Neural cell (in vitro differentiated cells): ENCODE data around the gene PABPN1L. TPM values are rescaled to one million over a fixed set of nuclear protein-coding genes. Genes with fewer than 3 reads are reported as not detected.

Experiments
- H2AFZ ChIP-seq: fragments of 200-600, 300-800 bp; sonication (generic), shearing (Covaris generic); 2 replicates; pipeline ENCODE4 v1.6.0; 2014; ENCODE audit warnings: low read depth, mild to moderate bottlenecking, antibody characterized with exemption, low read length, moderate library complexity
- H3F3A ChIP-seq: fragments of 200-600 bp; shearing (Covaris generic); 2 replicates; pipeline ENCODE4 v1.6.1; 2016; ENCODE audit warnings: mild to moderate bottlenecking, moderate library complexity, mixed read lengths, antibody characterized with exemption, low read length; ENCODE audit not compliant: insufficient read depth, poor library complexity, severe bottlenecking
- H3K27ac ChIP-seq: fragments of 200-600, 300-800 bp; sonication (generic), shearing (Covaris generic); 2 replicates; pipeline ENCODE4 v1.5.1; 2014; ENCODE audit warnings: mild to moderate bottlenecking, low read length, moderate library complexity
- H3K27me3 ChIP-seq: fragments of 300-800, 200-600 bp; sonication (generic), shearing (Covaris generic); 2 replicates; pipeline ENCODE4 v1.6.0; 2014; ENCODE audit warnings: mild to moderate bottlenecking, low read depth, low read length, moderate library complexity; ENCODE audit not compliant: insufficient read depth
- H3K36me3 ChIP-seq: fragments of 300-800, 200-600 bp; sonication (generic), shearing (Covaris generic); 2 replicates; pipeline ENCODE4 v1.5.1; 2014; ENCODE audit warnings: mild to moderate bottlenecking, antibody characterized with exemption, low read length, moderate library complexity; ENCODE audit not compliant: insufficient read depth
- H3K4me2 ChIP-seq: fragments of 300-800, 200-600 bp; sonication (generic), shearing (Covaris generic); 2 replicates; pipeline ENCODE4 v1.6.0; 2014; ENCODE audit warnings: mild to moderate bottlenecking, low read length
- H3K4me3 ChIP-seq: fragments of 300-800, 200-600 bp; sonication (generic), shearing (Covaris generic); 2 replicates; pipeline ENCODE4 v1.5.1; 2014; ENCODE audit warnings: mild to moderate bottlenecking, low read length, moderate library complexity
- H3K79me2 ChIP-seq: fragments of 200-600 bp; shearing (Covaris generic); replicated peaks from 2 replicates; pipeline ENCODE4 v1.6.0; 2014; ENCODE audit warnings: mild to moderate bottlenecking, low read length, moderate library complexity; ENCODE audit not compliant: insufficient read depth
- H3K9ac ChIP-seq: fragments of 300-800, 200-600 bp; sonication (generic), shearing (Covaris generic); 2 replicates; pipeline ENCODE4 v1.6.1; 2016; ENCODE audit warnings: mild to moderate bottlenecking, low read length, mixed read lengths
- H3K9me2 ChIP-seq: fragments of 200-600 bp; shearing (Covaris generic); 2 replicates; pipeline ENCODE4 v1.6.1; 2016; ENCODE audit warnings: mild to moderate bottlenecking, low read length, mixed read lengths; ENCODE audit not compliant: insufficient read depth
- H3K9me3 ChIP-seq: fragments of 200-600, 300-800 bp; sonication (generic), shearing (Covaris generic); 2 replicates; pipeline ENCODE4 v1.6.1; 2016; ENCODE audit warnings: mild to moderate bottlenecking, mixed run types, low read length, moderate library complexity, mixed read lengths
- H4K20me1 ChIP-seq: fragments of 200-600 bp; shearing (Covaris generic); 2 replicates; pipeline ENCODE4 v1.6.1; 2016; ENCODE audit warnings: mild to moderate bottlenecking, mixed run types; ENCODE audit not compliant: insufficient read depth
- EP300 ChIP-seq: fragments of 450-650 bp; conservative IDR thresholded peaks from 2 replicates; pipeline ENCODE4 v1.6.1; 2014; ENCODE audit warnings: antibody characterized with exemption, mild to moderate bottlenecking, moderate library complexity; ENCODE audit not compliant: poor library complexity, severe bottlenecking
- EZH2 ChIP-seq: fragments of 200-600, 300-800 bp; shearing (Covaris generic), sonication (generic); IDR thresholded peaks from 2 replicates; pipeline ENCODE4 v1.6.1; 2014; ENCODE audit warnings: antibody characterized with exemption, low read length, borderline replicate concordance, mild to moderate bottlenecking; ENCODE audit not compliant: insufficient read depth, poor library complexity, severe bottlenecking
- MXI1 ChIP-seq: fragments of 450-650 bp; conservative IDR thresholded peaks from 2 replicates; pipeline ENCODE4 v1.6.1; 2014; ENCODE audit warnings: antibody characterized with exemption, mild to moderate bottlenecking; ENCODE audit not compliant: poor library complexity, severe bottlenecking
- POLR2AphosphoS5 ChIP-seq: IDR thresholded peaks from 2 replicates; pipeline ENCODE4 v1.6.1; 2012
- RAD21 ChIP-seq: fragments of 450-650 bp; conservative IDR thresholded peaks from 2 replicates; pipeline ENCODE4 v1.6.1; 2014; ENCODE audit warnings: antibody characterized with exemption, mild to moderate bottlenecking, moderate library complexity
- SMC3 ChIP-seq: fragments of 450-650 bp; conservative IDR thresholded peaks from 2 replicates; pipeline ENCODE4 v1.6.1; 2014; ENCODE audit warnings: antibody characterized with exemption, mild to moderate bottlenecking, moderate library complexity; ENCODE audit not compliant: poor library complexity
- TAF1 ChIP-seq: IDR thresholded peaks from 2 replicates; pipeline ENCODE4 v1.6.1; 2012; ENCODE audit warnings: low read depth
- polyA plus RNA-seq: library from polyadenylated mRNA; depleted of rRNA; stranded (reverse); fragments of >200 nt; gene quantifications from 2 replicates; pipeline ENCODE4 v1.2.3, GENCODE V29; 2014
- TF ChIP-seq, protein P1 (sequence below): IDR thresholded peaks from 2 replicates; pipeline ENCODE4 v1.6.1; 2012; ENCODE audit warnings: borderline replicate concordance
- TF ChIP-seq, protein P2 (sequence below): fragments of 450-650 bp; IDR thresholded peaks from 2 replicates; pipeline ENCODE4 v1.5.1; 2014; ENCODE audit warnings: antibody characterized with exemption, mild to moderate bottlenecking, moderate library complexity; ENCODE audit not compliant: poor library complexity, severe bottlenecking

PABPN1L gene
- polyA plus RNA-seq, 1 donor from 2014 or later: 0.20 TPM

DNA sequence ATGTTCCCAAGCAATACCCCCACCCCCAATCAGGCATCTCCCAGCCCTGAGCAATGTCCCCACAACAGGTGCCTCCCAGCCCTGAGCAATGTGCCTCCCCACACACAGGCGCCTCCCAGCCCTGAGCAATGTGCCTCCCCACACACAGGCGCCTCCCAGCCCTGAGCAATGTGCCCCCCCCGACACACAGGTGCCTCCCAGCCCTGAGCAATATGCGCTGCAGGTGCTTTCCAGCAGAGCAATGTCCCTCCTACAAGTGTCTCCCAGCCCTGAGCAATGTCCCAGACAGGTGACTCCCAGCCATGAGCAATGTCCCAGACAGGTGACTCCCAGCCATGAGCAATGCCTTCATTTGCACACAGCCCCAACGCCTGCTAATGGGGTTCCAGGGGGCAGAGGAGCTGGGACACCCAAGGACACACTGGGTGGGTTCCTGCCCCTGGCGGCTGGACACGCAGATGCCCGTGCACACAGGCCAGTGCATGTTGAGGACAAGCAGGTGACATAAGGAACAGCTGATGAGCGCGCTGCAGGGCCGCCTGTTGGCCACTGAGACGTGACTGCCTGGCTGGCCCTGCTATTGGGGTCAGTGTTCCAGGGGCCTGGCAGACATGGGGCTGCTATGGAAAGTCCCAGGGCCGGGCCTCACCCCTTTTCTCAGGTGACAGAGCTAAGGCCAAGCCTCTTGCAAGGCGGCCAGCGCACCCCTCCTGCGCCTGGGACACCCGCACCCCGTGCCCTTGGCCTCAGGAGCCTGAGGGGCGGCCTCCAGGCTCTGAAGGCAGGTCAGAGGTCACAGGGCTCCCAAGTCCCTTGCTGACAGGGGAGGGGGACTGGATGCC, 26.9 kb upstream of the PABPN1L start:
- Histone ChIP-seq H3K27ac (no peak overlapping the region), H3F3A (no peaks in the 10 kb centered on the region), H3K27me3 (no peaks in the 10 kb centered on the region), H4K20me1 (no peaks in the 10 kb centered on the region), H3K79me2 (no peaks in the 10 kb centered on the region), H3K9ac (no peak overlapping the region), H3K4me2 (no peak overlapping the region), H3K9me3 (no peaks in the 10 kb centered on the region), H2AFZ (no peak overlapping the region), H3K9me2 (no peaks in the 10 kb centered on the region), H3K36me3 (no peaks in the 10 kb centered on the region), H3K4me3 (no peak overlapping the region)
- TF ChIP-seq POLR2AphosphoS5 (no peak), EP300 (no peak), EZH2 (no peak), SMC3 (no peak), MXI1 (no peak), RAD21 (no peak), TAF1 (no peak)
- TF ChIP-seq, protein P1, sequence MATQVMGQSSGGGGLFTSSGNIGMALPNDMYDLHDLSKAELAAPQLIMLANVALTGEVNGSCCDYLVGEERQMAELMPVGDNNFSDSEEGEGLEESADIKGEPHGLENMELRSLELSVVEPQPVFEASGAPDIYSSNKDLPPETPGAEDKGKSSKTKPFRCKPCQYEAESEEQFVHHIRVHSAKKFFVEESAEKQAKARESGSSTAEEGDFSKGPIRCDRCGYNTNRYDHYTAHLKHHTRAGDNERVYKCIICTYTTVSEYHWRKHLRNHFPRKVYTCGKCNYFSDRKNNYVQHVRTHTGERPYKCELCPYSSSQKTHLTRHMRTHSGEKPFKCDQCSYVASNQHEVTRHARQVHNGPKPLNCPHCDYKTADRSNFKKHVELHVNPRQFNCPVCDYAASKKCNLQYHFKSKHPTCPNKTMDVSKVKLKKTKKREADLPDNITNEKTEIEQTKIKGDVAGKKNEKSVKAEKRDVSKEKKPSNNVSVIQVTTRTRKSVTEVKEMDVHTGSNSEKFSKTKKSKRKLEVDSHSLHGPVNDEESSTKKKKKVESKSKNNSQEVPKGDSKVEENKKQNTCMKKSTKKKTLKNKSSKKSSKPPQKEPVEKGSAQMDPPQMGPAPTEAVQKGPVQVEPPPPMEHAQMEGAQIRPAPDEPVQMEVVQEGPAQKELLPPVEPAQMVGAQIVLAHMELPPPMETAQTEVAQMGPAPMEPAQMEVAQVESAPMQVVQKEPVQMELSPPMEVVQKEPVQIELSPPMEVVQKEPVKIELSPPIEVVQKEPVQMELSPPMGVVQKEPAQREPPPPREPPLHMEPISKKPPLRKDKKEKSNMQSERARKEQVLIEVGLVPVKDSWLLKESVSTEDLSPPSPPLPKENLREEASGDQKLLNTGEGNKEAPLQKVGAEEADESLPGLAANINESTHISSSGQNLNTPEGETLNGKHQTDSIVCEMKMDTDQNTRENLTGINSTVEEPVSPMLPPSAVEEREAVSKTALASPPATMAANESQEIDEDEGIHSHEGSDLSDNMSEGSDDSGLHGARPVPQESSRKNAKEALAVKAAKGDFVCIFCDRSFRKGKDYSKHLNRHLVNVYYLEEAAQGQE: no peak
- TF ChIP-seq, protein P2, sequence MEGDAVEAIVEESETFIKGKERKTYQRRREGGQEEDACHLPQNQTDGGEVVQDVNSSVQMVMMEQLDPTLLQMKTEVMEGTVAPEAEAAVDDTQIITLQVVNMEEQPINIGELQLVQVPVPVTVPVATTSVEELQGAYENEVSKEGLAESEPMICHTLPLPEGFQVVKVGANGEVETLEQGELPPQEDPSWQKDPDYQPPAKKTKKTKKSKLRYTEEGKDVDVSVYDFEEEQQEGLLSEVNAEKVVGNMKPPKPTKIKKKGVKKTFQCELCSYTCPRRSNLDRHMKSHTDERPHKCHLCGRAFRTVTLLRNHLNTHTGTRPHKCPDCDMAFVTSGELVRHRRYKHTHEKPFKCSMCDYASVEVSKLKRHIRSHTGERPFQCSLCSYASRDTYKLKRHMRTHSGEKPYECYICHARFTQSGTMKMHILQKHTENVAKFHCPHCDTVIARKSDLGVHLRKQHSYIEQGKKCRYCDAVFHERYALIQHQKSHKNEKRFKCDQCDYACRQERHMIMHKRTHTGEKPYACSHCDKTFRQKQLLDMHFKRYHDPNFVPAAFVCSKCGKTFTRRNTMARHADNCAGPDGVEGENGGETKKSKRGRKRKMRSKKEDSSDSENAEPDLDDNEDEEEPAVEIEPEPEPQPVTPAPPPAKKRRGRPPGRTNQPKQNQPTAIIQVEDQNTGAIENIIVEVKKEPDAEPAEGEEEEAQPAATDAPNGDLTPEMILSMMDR: no peak

DNA sequence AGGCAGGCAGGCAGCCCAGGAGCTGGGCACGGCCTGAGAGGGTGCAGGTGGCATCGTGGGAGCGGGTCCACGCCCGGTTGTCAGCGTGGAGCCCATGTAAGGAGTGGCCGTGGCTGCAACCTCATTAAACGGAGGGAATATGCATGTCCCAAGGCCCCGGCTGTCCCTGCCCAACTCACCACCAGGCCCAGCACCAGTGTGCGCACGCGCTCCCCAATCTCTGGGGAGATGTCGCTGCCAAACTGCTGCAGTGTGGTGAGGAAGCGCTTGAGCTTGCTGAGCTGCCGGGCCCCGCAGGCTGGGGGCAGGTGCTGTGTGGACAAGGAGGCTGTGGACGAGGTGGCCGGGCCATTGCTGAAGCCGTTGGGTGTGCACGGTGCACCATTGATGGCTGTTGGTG, 25.6 kb upstream of the PABPN1L start:
- TF ChIP-seq SMC3: no peak
- no peak for TF ChIP-seq EP300
- TF ChIP-seq, protein P1: no peak
- no peak for TF ChIP-seq MXI1
- Histone ChIP-seq H3K9me3 (no peaks in the 10 kb centered on the region), H3K27ac (no peak overlapping the region), H3K9me2 (no peaks in the 10 kb centered on the region), H3K4me3 (no peak overlapping the region), H2AFZ (no peak overlapping the region), H3K9ac (no peak overlapping the region), H3F3A (no peaks in the 10 kb centered on the region), H4K20me1 (no peaks in the 10 kb centered on the region), H3K27me3 (no peaks in the 10 kb centered on the region), H3K36me3 (no peaks in the 10 kb centered on the region), H3K79me2 (no peaks in the 10 kb centered on the region), H3K4me2 (no peak overlapping the region)
